SIG-M5 (cell line): Measurements from ENCODE around the gene FGF18.
"Not testable (repeated sequence)": the region's sequence is repeated elsewhere in the genome, so short reads cannot be mapped to it uniquely, and the experiment has no call there.

Experiments used
- DNase-seq: peaks from one replicate; lab custom pipeline; 2025; lab: John Stamatoyannopoulos, UW

Gene FGF18

DNA sequence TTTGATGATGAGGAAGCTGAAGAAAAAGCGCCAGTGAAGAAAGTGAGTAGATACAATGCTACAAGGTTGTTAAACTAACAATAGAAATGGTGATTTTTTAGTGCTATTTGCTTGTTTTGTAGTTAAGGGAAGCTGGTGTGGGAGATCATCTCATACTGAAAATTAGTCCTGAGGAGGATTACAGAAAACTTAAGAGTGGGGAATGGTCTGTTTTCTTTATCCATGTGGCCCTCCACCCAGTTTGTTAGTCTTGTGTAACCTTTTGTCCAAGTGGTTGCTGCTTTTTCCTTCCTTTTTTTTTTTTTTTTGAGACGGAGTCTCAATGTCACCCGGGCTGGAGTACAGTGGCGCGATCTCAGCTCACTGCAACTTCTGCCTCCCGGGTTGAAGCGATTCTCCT is 19.3 kb upstream of the FGF18 start:
- DNase-seq: no peak

DNA sequence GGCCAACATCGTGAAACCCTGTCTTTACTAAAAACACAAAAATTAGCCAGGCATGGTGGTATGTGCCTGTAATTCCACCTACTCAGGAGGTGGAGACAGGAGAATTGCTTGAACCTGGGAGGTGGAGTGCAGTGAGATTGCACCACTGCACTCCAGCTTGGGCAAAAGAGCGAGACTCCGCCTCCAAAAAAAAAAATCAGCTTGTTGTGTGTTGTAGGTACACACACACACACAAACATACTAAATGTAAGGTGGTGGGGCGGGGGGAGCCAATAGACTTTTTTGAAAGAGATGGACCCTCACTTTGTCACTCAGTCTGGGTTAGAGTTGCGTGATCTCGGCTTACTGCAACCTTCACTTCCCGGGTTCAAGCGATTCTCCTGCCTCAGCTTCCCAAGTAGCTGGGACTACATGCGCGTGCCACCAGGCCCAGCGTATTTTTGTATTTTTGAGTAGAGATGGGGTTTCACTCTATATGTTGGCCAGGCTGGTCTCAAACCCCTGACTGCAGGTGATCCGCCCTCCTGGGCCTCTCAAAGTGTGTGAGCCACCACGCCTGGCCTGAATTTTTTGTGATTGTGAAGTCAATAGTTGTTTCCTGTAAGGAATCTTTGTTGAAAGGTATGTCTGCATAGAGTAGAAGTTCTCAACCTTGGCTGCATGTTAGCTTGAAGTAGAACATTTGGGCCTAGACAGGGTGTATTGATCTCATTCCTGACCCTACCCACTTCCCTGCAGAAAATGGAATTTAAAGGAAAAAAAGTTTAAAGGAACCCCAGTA is 18.1 kb upstream of the FGF18 start:
- no peak for DNase-seq

DNA sequence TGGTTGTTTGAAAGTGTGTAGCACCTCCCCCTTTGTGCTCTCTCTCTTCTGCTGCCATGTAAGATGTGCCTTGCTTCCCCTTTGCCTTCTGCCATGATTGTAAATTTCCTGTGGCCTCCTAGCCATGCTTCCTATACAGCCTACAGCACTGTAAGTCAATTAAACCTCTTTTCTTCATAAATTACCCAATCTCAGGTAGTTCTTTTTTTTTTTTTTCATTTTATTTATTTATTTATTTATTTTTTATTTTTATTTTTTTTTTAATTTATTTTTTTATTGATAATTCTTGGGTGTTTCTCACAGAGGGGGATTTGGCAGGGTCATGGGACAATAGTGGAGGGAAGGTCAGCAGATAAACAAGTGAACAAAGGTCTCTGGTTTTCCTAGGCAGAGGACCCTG is 16.7 kb upstream of the FGF18 start:
- not testable (repeated sequence) for DNase-seq

DNA sequence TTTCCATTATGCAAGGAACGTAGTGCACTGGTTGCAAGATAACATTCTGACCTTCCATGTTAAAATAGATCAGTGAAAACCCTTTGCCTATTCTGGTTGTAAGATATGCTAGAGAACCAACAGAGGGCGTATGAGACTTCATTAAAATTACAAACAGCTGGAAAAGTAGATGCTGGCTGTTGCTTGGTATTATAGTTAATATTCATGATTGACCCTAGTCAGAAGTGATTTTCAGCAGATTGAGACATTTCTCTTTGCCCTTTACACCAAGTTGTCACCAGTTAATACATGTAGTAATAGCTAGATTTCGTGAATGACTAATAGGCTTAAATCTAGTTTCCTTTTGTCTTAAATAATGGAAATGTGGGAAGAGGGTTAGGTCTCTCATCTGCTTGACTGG is 13.8 kb upstream of the FGF18 start:
- no peak for DNase-seq

DNA sequence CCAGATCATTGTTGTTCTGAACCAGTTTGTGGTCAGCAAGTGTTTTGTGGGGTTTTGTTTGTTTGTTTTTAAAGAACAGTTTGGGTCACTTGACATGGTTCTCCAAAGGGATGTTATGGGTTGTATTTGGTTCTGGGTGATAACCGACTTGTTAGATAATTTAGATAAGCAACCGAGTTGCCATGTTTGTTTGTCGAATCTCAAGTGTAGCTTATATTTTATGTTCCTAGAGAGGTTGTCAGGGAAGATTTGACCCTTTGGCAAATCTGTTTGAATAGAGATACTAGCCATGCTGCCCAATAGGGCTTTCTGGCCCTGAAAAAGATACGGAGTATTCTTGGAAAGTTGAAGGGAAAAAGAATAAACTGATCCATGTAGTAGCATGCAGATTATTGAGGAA is 12.2 kb upstream of the FGF18 start:
- no peak for DNase-seq

DNA sequence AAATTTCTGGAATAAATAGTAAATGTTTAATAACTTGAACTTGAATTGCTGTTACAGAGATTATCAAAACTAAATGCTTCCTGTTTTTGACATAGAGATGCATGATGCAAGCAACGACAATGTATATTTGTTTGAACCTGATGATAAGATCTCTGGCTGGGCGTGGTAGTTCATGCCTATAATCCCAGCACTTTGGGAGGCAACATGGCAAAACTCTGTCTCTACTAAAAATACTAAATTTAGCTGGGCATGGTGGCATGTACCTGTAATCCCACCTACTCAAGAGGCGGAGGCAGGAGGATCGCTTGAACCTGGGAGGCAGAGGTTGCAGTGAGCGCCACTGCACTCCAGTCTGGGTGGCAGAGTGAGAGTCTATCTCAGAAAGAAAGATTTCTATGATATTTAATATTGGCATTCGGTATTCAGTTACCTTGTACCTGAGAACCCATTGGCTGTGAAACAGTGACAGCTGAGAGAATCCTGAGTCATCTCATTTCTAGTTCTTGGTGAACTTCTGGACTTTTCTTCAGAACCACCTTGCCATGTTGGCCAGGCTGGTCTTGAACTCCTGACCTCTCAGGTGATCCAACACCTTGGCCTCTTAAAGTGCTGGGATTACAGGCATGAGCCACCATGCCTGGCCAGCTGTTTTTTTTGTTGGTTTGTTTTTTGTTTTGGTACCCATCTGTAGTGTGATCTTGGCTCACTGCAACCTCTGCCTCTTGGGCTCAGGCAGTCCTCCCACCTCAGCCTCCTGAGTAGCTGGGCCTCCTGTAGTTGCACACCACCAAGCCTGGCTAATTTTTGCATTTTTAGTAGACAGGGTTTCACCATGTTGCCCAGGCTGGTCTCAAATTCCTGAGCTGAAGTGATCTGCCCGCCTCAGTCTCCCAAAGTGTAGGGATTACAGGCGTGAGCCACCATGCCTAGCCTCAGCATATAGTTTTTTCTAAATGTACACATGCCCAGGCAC is 10.0 kb upstream of the FGF18 start:
- no peak for DNase-seq

DNA sequence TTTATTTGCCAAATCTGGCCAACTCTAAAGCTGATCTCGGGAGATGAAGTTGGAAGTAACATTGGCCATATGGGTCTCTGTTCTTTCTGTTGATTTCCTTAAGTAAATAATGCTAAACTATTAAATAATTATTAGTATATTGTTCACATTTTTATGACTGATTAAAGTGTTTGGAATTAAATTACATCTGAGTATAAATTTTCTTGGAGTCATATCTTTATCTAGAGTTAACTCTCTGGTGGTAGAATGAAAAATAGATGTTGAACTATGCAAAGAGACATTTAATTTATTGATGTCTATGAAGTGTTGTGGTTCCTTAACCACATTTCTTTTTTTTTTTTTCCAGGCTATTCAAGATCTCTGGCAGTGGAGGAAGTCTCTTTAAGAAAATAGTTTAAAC is 9.3 kb upstream of the FGF18 start:
- no peak for DNase-seq

DNA sequence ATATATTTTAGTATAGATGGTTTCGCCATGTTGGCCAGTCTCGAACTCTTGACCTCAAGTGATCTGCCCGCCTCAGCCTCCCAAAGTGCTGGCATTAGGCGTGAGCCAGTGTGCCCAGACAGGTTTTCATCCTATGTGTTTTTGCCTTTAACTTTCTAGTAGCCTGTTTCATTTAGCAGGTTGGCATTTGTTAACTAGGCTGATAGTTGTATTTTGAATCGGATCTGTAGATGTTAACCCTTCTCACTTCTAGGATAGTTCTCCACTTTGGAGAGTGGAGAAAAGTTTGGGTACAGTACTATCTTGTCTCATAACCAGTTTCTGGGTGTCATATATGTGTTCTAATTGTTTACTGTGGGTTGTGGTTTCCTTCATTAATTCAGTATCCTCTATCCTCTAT is 7.3 kb upstream of the FGF18 start:
- no peak for DNase-seq

DNA sequence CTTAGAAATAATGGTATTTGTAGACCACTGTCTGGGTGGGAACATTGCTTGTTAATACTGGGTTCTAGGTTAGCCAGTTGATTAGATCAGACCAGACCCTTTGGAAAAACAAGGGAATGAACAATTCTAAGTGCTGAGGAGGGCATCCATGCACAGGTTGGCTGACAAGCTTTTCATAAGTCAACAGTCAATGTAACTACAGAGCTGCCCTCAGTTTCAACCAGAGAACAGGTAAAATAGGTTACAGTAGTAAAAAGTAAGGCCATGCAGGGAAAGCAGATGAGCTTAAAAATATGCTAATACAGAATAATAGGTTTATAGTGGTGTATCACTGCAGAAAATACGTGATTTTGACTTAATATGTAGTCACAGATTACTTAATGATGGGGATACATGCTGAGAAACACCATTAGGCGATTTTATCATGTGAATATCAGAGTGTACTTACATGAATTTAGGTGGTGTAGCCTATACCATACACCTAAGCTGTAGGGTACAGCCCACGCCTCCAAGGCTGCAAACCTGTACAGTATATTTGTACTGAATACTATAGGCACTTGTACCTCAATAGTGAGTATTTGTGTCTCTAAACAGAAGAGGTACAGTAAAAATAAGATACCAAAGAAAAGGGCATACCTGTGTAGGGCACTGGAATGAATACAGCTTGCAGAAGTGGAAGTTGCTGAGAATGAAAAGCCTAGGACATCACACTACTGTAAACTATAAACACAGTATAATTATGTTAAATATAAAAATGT is 6.1 kb upstream of the FGF18 start:
- no peak for DNase-seq

DNA sequence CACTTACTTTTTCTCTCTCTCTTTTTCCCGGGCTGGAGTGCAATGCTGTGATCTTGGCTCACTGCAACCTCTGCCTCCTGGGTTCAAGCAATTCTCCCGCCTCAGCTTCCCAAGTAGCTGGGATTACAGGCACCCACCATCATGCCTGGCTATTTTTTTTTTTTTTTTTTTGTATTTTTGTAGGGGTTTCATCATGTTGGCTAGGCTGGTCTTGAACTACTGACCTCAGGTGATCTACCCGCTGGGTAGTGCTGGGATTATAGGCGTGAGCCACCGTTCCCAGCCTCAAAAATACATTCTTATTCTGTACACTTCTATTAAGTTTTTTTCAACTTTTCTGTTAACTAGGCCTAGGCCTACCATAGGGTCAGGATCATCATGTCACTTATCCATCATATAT is 5.5 kb upstream of the FGF18 start:
- not testable (repeated sequence) for DNase-seq

DNA sequence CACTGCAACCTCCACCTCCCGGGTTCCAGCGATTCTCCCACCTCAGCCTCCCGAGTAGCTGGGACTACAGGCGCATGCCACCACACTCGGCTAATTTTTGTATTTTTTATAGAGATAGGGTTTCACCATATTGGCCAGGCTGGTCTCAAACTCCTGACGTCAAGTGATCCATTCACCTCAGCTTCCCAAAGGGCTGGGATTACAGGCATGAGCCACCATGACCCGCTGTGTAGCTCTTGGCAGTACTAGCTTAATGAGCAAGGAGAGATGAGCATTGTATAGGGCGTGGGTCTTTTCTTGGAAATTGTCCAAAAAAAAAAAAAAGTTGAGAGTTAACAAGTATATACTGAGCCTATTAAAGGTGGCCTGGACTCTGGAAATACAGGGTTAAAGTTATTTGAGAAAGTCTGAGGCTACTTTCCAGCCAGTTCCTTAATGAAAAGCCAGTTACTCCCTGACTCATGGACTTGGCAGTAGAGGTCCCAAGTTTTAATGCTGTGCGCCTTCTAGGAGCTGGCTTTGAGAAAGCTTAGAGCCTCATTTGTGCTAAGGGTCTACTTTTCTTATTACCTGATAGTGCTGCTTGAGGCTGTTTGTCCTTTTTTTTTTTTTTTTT is 4.2 kb upstream of the FGF18 start:
- no peak for DNase-seq

DNA sequence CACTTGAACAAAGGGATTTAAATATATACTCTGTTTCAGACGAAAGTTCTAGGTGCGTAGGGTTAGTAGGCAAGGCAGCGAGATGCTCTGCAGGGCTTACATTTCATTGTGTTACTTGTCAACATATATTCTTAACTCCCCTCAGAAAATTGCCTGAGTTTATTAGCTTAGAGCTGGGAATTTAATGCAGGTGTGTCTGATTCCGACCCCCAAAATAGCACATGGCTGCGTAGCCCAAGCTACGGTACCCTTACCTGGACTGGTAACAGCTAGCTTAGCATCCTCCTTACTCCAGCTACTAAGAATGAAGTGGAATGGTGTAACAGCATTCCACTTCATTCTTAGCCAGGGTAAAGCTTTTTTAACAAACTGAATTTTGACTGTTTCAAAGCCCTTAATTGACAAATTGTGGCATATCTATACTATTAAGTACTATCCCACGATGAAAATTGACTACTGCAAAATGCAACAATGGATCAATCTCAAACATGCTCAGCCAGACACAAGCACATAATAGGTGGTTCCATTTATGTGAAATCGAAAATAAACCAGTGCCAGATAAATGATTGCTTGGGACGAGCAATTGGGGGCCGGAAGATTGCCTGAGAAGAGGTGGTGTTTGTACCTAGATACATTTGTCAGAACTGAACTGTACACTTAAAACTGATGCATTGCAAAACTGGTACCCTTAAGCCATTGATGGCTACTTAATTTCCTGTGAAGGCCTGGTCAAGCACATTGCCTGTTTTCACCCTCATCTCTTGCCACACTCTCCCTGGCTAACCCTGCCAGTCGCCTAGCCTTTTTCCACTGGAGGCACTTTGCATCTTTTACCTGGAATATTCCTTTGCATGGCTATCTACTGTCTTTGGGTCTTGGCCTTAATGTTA is 3.0 kb upstream of the FGF18 start:
- DNase-seq: no peak

DNA sequence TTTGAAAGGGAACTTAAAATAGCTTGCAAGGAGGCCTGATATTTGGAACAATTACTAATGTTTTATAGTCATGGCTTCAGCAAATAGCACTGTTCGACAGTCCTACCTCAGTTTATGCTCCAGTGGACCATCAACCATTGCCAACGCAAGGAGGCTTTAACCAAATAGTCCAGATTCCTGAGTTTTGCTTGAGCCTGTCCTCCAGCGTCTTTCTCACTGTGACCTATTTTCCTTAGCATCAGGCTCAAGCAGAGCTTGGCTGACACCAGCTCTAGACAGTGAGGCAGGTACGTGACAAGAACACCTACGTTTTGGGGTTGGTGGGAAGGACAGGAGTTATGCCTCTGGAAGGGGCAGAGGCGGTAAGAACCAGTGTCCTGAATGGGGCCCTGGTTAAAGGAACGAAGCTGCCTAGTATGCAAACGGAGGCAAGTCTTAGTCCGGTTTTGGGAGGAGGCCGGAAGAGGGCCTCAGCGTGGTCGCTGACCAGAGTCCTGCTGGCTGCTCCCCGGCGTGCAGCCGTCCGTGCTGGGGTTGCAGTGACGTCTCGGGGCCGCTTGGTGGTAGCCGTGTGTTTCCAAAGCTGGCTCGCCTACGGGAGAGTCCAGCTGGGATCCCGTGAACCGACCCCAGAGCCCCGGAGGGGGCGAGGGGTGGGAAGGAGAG is 998 bp upstream of the FGF18 start:
- no peak for DNase-seq

DNA sequence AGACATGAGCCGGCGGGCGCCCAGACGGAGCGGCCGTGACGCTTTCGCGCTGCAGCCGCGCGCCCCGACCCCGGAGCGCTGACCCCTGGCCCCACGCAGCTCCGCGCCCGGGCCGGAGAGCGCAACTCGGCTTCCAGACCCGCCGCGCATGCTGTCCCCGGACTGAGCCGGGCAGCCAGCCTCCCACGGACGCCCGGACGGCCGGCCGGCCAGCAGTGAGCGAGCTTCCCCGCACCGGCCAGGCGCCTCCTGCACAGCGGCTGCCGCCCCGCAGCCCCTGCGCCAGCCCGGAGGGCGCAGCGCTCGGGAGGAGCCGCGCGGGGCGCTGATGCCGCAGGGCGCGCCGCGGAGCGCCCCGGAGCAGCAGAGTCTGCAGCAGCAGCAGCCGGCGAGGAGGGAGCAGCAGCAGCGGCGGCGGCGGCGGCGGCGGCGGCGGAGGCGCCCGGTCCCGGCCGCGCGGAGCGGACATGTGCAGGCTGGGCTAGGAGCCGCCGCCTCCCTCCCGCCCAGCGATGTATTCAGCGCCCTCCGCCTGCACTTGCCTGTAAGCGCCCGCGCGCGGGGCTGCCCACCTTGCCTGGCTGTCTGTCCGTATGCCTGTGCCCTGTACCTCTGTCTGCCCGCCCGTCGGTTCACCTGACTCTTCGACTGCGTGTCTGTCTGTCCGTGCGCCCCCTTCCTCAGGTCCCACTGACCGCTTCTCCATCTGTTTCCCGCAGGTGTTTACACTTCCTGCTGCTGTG is 412 bp downstream of the FGF18 start:
- DNase-seq: no peak

DNA sequence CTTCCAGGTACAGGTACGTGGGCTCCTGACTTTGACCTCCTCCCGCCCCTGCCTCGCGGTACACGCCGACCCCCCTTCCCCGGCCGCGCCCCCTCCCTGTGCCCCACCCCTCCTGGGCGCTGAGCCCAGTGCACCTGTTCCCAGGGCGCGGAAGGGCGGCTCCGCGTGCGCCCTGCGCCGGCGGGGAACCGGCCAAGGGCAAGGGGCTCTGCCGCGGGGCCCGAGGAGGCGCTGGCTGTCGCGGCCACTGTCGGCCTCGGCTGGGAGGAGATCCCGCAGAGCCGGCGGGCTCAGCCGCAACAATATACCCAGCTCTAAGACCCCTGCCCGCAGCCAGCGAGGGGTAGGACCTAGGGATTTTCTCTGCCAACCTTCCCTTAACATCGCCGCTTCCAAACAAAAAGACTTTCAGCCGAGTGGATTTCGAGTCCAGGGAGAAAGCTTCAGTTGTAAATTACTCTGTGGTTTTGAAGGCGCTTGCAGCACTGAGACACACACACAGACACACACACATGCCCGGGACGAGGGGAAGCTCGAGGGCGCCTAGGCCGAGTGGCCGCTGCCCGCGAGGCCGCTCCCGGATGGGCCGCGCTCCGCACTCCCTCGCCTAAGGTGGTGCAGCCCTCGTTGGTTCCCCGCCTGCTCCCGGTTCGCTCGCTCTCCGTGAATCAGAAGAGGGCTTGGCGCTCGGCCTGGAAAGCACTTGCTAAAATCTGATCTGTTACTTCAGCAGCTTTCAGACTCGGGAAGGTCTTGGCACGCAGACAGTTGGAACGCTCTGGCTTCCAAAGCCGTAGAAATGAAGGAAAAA is 1.2 kb downstream of the FGF18 start:
- DNase-seq: no peak

DNA sequence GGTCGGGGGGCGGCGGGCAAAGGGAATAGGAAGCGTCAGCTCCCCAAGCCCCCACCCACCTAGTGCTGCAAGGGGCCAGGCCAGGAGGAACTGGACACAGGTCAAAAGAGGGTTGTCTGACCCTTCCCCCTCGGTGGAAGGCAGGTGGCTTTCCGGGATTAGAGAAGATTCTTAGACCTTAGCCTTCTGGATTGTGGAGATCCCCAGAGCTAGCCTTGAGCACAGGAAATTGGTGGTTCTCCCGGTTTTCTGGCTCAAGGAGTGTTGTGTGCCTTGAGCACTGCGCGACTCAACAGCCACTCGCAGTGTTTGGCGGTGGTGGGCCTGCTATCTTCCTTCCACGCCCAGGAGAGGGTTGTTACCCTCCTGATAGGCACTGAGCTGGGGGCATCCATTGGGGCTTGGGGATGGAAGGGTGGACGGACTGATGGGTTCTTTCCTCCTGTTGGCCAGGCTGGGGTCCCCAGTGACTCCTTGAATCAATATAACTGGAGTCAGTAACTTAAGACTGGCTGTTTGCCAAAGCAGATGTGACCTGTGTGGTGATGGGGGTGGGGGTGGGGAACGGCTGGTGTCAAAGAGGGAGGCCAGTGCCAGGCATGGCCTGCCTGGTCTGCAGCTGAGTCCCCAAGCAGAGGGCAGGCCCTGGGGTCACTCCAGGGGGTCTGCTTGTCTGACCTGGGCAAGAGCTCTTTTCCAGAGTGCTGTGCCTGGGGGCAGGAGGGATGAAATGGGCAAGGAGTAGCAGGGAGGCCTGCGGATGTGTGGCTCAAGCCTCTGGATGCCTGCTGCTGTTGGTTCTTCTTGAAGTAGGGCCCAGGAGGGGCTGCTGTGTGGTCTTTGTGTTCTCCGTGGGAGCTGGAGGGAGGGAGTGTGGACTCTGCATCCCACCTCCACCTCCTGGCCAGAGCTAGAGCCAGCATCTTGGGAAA is 2.1 kb downstream of the FGF18 start:
- DNase-seq: no peak

DNA sequence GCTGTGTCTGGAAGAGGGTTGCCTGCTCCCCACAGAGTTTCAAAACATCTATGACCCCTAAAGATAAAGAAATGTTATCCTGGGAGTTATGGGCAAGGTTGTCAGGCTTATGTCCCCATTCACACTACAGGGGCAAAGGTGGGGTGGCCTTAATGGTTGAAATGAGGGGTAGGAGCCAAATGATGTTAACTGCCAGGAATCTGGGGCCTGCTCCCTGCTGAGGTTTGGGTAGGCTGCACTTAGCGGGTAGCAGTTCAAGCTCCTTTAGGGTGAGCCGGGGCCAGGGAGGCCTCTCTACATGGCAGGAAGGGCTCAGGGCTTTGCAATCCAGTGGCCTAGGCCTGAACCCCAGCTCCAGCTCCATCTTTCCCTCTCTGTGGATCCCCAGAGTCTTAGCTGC is 3.0 kb downstream of the FGF18 start:
- DNase-seq: no peak
